GM11168 (cell line): ENCODE data around the gene TECPR1.

Source experiments
- in situ Hi-C: fragments of 300-500 bp; cut with MboI; formaldehyde crosslinking; loops from one replicate; pipeline ENCODE4 v1.12.0; 2022; ENCODE audit warnings: low sequenced_read_pairs; ENCODE audit not compliant: unreplicated experiment

The TECPR1 gene

GRCh38 chr7:98251601-98252424 lies at the start of gene TECPR1:
Gene TECPR1, minus strand, starts transcription at chr7:98252232. Its CDS starts 6,086 bp downstream, at chr7:98246146.
- in situ Hi-C loops = no loop called here

GRCh38 chr7:98300595-98301372 lies 48.8 kb upstream of the TECPR1 start:
- in situ Hi-C loops = loop anchor here (10.0 kb wide), 1 partner anchor 104 kb away; the partner anchor contains the start of gene BAIAP2L1

GRCh38 chr7:98297626-98298286 lies 45.7 kb upstream of the TECPR1 start:
- in situ Hi-C loops = no loop called here

GRCh38 chr7:98296833-98297232 lies 44.8 kb upstream of the TECPR1 start:
- in situ Hi-C loops = no loop called here

GRCh38 chr7:98295467-98296192 lies 43.6 kb upstream of the TECPR1 start:
- in situ Hi-C loops = no loop called here

- in situ Hi-C loops = no loop called here
Observed at GRCh38 chr7:98294798-98295382, 42.9 kb upstream of the TECPR1 start.

GRCh38 chr7:98294326-98294725 lies 42.3 kb upstream of the TECPR1 start:
- in situ Hi-C loops = no loop called here

GRCh38 chr7:98293746-98294145 lies 41.7 kb upstream of the TECPR1 start:
- in situ Hi-C loops = no loop called here

GRCh38 chr7:98293265-98293664 lies 41.2 kb upstream of the TECPR1 start:
- in situ Hi-C loops = no loop called here

GRCh38 chr7:98291717-98292116 lies 39.7 kb upstream of the TECPR1 start:
- in situ Hi-C loops = no loop called here

GRCh38 chr7:98289333-98289875 lies 37.4 kb upstream of the TECPR1 start:
- in situ Hi-C loops = no loop called here

GRCh38 chr7:98288064-98288823 lies 36.2 kb upstream of the TECPR1 start:
- in situ Hi-C loops = no loop called here

- in situ Hi-C loops = no loop called here
Observed at GRCh38 chr7:98287486-98287959, 35.5 kb upstream of the TECPR1 start.

- in situ Hi-C loops = no loop called here
Observed at GRCh38 chr7:98286701-98287485, 34.9 kb upstream of the TECPR1 start.

- in situ Hi-C loops = no loop called here
Observed at GRCh38 chr7:98286093-98286539, 34.1 kb upstream of the TECPR1 start.

- in situ Hi-C loops = no loop called here
Observed at GRCh38 chr7:98285157-98286092, 33.4 kb upstream of the TECPR1 start.
